GM18867 (cell line): ENCODE data around the gene SCT.
A peak's percentile ranks its signal among the peaks of the same experiment; 100 is the strongest.

Experiments used
- ATAC-seq: cut with Tn5 transposase; IDR thresholded peaks from one replicate; pipeline ENCODE4 v1.9.1; 2021; ENCODE audit warnings: mild to moderate bottlenecking, moderate library complexity; ENCODE audit not compliant: unreplicated experiment

SCT gene

DNA sequence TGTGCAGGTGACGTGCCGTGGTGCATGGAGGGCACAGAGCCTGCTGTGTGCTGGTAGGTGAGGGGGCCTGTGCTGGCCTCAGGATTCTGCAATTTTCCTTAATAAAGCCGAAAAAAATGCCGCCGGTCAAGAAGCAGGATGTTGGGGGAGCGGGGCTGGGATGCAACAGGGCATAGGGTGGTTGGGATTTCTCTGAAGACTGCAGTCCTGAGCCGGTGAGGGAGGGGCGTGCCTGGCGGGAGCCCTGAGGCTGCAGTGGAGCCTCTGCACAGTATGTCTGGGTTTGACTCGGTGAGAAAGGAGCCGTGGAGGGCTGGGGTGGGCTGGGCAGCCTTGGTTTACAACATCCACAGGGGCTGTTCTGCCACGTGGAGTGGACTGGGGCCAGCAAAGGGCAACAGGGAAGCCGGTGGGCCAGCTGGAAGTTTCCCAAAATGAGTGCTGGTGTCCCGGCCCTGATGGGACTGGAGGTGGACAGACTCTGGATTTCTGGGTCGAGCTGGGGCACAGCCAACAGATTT lies 3.6 kb downstream of the SCT start:
- ATAC-seq: no peak

DNA sequence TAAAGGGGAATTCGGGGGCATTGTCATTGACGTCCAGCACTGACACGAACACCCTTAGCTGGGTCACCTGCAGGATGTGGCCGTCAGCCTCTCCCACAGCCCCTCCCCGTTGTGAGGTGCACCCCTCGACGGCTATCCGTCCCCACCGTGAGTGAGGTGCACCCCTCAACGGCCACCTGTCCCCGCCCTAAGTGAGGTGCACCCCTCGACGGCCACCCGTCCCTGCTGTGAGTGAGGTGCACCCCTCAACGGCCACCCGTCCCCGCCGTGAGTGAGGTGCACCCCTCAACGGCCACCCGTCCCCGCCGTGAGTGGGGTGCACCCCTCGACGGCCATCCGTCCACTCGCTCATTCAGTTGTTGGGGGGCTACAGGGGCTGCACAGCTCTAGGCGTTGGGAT lies 5.1 kb downstream of the SCT start:
- ATAC-seq: no peak

DNA sequence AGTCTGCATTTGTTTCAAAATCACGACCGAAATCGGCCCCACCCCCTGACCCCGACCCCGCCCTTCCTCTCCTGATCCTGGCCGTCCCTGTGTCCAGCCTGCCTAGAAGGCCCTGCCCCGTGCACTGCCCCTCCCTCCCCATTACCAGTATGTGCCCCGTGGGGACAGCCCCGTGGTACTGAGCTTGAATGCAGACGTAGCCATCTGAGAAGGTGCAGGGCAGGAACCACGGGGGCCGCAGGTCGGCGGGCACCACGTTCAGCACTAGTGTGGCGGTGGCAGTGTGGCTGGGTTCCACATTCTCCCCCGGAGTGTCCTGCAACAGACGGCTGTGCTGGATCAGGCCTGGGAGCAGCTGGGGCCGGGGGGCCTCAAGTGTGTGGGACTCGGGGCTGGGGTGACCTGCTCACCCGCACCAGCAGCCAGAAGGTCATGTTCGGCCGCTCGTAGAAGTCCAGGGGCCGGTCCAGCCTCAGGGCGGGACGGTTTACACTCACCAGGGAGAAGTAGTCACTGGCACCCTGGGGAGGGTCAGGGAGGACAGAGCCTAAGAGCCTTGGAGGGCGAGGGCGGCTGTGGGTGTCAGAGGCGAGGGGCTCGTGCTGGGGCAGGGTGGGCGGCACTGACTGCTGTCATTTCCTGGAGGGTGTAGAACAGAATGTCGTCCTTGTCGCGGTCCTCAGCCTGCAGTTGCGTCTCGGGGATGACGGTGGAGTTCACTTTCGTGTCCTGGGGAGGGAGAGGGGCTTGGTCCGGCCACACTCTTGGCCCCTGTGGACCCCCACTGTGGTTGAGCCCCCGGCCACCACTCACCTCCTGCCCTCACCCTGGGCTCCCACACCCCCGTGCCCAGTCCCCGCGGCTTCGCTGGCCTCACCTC lies 5.8 kb downstream of the SCT start:
- ATAC-seq: no peak

DNA sequence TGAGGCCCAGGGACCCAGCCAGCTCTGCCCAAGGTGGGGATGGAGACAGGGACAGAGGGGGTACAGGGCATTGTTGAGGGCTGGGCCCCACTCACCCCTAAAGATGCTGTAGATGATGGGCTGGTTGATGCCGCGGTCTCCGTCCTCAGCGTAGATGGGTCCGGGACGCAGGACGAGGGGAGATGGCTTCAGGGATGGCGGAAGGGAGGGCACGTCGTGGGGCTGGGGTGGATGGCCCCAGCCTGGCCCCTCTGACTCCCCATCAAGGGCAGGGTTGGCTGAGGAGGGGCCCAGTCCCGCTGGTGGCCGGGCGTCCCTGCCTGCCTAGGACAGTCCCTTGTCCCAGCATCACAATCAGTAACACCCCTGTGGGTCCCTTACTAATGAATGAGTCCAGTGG lies 6.8 kb downstream of the SCT start:
- no peak for ATAC-seq

DNA sequence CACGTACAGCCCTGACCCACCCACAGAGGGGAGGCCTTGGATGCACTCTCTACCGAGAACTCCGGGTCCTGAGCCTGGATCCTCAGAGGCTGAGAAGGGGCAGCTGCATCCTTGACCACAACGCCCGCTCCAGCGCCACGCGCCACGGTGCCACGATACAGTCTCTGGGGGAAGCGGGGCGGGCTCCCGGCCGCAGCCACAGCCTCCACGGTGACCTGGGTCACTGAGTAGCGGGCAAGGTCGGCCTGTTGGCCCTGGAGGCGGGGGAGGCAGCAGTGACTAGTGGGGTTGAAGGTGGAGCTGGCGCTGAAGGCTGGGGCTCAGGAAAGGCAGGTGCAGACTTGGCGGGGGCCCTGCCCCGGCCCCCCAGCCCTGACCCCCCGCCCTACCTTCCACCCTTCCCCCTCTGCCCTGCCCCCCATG lies 7.3 kb downstream of the SCT start:
- no peak for ATAC-seq

DNA sequence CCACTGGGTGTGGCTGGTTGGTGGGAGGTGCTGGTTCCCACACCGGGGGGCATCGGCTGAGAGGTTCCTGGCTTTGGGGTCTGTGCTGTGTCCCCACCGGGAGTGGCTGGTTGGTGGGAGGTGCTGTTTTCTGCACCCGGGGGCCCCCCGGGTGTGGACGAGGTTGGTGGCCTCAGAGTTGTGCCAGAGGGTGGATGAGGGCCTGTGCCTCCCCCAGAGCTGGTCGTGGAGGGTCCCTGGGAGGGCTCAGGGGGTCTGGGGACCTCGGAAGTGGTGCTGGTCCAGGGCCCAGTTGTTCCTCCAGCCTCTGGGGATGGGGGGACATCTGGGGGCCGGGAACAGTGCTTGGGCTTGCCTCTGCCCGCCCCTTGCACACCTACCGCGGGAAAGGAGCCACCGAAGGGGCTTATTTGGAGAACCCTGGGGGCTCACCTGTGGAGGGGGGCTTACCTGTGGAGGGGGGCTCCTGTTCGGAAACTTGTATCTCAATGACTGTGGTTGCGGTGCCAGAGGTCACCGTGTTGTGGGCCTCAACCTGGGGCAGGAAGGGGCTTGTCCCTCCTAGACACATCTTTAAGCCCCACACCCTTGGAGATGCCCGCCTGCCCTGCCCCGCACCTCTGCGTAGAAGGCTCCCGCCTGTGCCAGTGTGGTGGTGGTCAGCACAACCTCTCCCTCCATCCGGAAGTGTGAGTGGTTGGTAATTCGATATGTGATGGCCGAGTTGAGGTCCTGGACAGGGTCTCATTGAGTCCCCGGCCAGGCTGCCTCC lies 7.9 kb downstream of the SCT start:
- no peak for ATAC-seq

DNA sequence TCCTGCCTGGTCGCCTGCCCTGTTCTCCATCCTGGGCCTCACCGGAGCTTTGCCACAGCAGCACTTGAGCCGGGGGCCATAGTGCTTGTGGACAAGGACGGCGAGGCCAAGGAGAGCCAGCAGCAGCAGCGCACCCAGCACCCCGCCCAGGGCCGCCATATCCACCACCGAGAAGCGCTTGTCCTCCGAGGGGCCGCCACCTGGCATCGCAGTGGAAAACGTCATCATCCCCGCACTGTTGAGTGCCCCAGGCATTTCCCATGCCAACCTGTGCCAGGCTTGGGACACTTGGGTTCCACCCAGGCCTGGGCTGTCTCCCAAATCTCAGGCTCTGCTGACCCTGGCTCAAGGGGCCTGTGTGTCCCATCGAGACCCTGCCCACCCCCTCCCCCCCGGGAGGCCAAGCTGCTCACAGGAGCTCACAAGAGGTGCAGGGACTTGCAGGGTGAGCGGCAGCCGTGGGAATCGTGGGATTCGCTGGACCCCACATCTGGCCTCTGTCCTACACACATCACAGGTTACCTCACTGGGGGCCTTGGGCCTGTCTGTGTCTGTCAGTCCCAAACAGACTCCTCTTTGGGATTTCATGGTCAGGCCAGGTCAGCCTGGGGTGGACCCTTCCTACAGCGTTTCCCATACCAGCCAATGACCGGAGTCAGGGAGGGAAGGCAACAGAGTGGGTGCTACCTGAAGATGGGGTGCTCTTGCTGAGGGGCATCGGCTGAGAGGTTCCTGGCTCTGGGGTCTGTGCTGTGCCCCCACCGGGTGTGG lies 8.9 kb downstream of the SCT start:
- ATAC-seq: no peak

DNA sequence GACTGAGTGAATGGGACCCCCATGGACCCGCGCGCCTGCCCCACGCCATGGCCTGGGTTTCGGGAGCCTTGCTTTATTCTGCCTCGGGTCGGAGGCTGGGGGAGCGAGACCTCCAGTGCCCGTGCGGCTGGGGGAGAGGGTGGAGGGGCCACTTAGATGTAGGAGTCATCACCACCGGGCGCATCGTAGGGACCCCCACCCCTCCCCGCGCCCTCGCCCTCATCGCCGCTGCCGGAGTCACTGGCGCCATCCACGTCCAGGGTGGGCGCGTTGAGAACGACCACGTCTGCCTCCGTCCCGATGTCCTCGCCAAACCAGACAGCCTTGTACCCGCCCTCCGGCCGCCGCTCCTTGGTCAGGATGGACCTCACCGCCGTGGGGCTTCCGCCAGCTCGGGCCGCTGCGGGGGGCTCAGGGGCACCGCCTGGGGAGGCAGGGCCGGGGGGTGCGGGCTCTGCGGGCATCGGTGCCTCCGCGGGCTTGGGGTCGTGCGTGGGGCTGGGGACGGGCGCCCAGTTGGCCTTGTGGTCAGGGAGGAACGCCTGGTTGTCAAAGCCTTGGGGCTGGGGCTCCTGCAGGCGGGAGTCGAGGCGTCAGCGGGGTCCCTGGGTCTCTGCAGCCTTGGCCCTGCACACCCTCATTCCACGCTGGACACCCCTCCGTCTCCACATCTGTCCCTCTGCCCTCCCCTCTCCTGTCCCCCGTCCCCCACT lies 9.6 kb downstream of the SCT start:
- ATAC-seq: no peak

DNA sequence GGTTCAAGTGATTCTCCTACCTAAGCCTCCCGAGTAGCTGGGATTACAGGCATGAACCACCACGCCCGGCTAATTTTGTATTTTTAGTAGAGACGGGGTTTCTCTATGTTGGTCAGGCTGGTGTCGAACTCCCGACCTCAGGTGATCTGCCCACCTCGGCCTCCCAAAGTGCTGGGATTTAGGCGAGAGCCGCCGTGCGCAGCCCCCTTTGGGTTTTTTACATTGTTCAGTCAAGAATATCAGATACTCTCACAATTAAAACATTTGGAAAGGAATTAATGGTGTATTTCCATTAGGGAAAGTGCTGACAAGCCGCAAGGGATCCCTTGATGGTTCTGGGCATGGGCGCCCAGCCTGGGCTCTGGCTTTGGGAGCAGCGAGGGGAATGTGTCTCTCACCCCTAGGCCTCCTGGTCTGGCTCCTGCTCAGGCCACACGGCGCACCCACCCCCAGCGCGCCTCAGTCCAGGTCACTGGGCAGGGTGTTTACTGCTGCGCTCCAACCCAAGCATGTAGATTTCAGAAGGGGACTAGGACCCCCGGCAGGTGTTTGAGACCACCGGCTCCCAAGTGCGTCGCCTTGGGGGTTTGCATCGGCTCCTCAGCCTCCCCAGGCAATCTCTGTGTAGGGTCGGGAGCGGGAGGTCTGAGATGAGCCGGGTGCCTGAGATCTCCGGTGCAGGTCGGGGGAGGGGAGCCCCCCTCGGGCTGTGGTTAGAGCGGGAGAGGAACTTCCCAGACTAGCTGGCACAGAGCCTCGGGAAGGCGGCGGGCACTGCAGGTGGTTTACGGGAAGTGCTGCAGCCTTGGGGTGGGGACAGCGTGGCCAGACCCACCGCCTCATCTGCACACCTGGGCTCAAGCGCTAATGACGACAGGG lies 10.4 kb downstream of the SCT start:
- no peak for ATAC-seq

DNA sequence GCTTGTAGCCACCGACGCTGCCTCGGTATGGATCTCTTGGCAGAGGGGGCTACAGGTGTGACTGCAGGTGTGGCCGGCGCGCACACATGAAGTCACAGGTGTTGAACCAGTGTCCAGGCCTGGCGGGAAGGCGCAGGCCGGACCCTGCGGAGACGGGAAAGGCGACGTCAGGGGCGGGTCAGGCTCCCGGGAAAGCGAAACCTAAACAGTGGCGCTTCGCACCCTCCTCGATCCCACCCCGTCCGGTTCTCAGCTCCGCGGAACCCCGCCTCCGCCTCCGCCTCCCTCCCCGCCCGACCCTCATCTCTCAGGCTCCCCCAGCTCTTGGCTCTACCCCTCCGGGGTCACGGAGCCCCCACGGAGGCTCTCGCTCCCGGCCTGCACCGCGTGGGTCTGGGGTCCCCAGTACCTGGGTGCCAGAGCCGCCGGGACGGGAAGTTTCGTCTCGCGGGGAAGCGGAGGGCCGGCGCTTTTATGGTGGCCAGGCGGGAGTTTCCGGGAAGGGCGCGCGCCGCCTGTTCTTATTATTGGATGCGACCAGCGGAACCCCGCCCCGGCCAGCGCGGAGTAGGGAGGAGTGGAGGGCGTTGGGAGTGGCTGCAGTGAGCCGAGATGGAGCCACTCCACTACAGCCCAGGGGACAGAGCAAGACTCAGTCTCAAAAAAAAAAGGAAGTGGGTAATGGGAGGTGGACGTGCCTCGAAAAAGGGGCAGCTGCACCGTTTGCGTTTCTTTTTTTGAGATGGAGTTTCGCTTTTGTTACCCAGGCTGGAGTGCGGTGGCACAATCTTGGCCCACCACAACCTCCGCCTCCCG lies 11.3 kb downstream of the SCT start, which contains the start of gene IRF7:
Gene IRF7, minus strand, starts transcription at position 447 of the 816 bp plus-strand sequence. CDS start 586 bp downstream, outside the sequence.
- peak; percentile 70 for ATAC-seq

DNA sequence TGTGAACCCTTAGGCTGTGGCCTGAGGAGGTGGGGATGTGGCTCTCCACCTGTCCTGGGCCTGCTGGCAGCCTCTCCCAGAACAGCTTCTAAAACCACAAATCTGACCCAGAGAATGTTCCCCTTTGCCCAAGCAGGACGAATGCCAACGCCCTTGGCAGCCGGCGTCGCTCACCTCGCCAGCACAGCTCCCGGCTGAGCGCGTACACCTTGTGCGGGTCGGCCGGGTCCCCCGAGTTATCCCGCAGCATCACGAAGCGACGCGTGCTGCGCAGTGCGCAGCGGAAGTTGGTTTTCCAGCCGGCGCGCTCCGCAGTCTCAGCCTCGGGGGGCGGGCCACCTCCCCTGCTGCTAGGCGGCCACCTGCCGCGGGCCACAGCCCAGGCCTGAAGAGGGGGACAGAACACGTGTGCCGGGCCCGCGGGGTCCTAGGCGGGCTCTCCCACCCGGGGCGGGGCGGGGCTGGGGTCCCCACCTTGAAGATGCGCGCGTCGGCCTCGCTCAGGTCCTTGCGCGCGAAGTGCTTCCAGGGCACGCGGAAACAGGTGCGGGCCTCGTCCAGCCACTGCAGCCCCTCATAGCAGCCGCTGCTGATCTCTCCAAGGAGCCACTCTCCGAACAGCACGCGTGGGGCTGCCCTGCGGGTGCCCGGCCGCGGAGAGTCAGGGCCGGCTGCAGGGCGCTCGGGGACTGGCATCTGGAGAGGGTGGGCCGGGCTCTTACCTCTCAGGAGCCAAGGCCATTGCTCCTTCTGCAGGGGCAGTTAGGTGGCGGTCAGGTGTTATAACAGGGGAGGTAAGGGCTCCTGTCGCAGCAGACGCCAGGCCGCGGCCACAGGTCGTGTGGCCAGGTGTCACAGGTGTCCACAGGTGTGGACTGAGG lies 12.1 kb downstream of the SCT start:
- no peak for ATAC-seq

DNA sequence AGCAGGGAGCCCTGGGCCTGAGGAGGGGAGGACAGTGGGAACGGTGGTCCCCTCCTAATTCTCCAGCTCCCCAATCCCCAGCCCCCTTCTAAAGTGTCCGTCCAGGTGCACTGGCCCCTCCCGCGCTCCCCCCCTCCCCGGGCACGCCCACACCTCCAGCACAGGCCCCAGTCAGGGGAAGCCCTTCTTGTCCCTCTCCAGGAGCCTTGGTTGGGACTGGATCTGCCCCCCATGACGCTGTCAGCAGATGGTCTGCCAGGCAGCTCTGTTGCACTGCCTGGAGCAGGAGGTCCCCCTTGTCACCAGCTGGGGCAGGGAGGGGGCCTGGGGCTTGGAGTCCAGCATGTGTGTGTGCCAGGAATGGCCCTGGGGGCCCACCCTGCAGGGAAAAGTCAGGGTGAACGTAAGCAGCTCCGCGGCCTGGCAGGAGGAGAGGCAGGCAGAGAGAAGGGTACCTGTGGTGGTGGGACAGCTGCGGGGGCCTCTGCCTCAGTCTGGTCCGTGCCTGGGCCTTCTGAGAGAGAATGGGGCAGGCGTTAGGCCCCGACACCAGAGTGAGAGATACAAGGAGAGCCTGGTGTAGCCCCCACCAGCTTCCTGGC lies 12.9 kb downstream of the SCT start:
- no peak for ATAC-seq

DNA sequence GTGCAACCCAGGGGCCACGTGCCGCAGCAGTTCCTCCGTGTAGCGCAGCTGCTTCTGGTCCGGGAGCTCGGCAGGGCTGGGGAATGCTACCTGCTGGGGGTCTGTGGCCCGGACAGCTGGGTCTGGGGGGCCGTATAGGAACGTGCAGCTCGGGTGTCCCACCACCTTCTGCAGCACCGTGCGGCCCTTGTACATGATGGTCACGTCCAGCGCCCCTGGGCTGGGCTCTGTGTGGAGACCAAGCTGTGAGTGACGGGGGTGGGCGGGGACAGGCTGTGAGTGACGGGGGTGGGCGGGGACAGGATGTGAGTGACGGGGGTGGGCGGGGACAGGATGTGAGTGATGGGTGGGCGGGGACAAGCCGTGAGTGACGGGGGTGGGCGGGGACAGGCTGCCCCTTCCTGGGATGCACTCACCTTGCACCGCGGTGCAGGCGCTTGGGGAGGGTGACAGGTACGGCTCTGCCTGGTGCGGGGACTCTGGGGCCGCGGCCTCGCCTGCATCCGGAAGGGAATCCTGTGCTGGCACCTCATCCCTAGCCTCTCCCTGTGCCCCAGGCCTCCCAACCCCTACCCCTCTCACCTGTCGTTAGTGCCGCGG lies 13.5 kb downstream of the SCT start:
- no peak for ATAC-seq

DNA sequence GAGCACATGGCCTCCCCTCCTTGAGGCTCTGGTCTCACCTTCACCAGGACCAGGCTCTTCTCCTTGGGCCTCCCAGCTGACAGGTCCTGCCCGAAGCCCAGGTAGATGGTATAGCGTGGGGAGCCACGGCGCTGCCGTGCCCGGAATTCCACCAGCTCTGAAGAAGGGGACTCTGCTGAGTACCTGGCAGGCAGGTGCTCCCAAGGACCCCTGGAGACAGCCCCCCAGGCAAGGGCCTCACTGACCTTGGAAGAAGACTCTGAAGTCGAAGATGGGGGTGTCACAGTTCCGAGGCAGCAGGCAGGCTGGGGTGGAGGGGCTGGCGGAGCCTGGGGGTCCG lies 14.1 kb downstream of the SCT start:
- no peak for ATAC-seq

DNA sequence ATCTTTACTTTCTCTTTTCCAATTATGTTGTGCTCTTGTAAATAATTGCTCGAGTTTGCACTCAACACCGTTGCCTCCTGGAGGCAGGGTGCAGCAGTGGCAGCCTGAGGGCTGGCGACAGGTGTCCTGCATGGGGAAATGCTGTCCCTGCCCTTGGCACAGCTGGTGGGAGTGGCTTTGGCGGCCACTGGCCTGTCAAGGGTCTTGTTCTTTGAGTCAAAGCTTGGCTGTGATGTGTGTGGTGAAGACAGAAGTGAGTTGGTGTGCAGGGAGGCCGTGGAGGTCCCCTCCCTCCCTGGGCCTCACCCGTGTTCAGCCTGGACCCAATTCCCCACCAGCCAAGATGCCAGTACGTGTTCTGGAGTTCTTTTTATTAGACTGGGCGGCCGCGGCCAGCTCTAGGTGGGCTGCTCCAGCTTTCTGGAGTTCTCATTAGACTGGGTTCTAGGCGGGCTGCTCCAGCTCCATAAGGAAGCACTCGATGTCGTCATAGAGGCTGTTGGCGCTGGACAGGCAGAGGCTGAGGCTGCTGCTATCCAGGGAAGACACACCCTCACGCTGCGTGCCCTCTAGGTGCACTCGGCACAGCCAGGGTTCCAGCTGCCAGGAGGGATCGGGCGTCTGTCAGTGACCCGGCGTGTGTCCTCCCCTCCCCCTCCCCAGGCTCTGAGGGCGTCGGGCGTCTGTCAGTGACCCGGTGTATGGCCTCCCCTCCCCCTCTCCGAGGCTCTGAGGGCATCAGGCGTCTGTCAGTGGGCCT lies 14.6 kb downstream of the SCT start:
- ATAC-seq: no peak
